ENCODE measurements around the gene LRP2. TPM values are rescaled to one million over a fixed set of nuclear protein-coding genes. Genes with fewer than 3 reads are reported as not detected.

LRP2 gene
- total RNA-seq, 1 experiment from 2014 or later = 260 TPM

GRCh38 chr2:169178804-169179390 lies 183.4 kb downstream of the LRP2 start:
- H3K36me3 ChIP-seq (ENCODE audit: control insufficient read depth, insufficient read depth, low read length) = no peaks in the 10 kb centered on the region
- Mint-ChIP-seq H3K27me3 (ENCODE audit: insufficient read depth, unreplicated experiment) (no peaks in the 10 kb centered on the region), H3K4me1 (ENCODE audit: low read depth, unreplicated experiment) (no peaks in the 10 kb centered on the region), H3K9me3 (ENCODE audit: unreplicated experiment) (no peaks in the 10 kb centered on the region), H3K4me3 (ENCODE audit: unreplicated experiment) (no peak overlapping the region), H3K27ac (ENCODE audit: unreplicated experiment) (no peak overlapping the region), H3K36me3 (ENCODE audit: insufficient read depth, unreplicated experiment) (peaks cover 81% of the 10 kb centered on the region)
- no peak for DNase-seq
- H3K4me1 ChIP-seq = no peaks in the 10 kb centered on the region
- no peak for TF ChIP-seq CTCF (IDR thresholded peaks at IDR 0.05; ENCODE audit: insufficient read depth in 1 of 2, low read depth in 1 of 2, low read length in 1 of 2, severe bottlenecking in 1 of 2, unreplicated experiment in 1 of 2)
- H3K27me3 ChIP-seq (replicated peaks; ENCODE audit: control insufficient read depth, insufficient read depth, low read length) = no peaks in the 10 kb centered on the region
- intact Hi-C loops (cut with micrococcal nuclease; ENCODE audit: unreplicated experiment) = no loop called here
- no TSS peak for BruUV-seq (replicated peaks)
- ChIA-PET CTCF (no interaction called here), POLR2A (no interaction called here)
- no peaks in the 10 kb centered on the region for H3K9me3 ChIP-seq
- no peak overlapping the region for H3K4me3 ChIP-seq (ENCODE audit: low read depth, low read length)

- no peak overlapping the region for H3K27ac Mint-ChIP-seq (ENCODE audit: unreplicated experiment)
- ChIA-PET POLR2A (no interaction called here), CTCF (no interaction called here)
- no peaks in the 10 kb centered on the region for H3K36me3 ChIP-seq (ENCODE audit: control insufficient read depth, insufficient read depth, low read length)
- BruUV-seq (replicated peaks) = no TSS peak
- no peak overlapping the region for H3K4me3 Mint-ChIP-seq (ENCODE audit: unreplicated experiment)
- intact Hi-C loops (cut with micrococcal nuclease; ENCODE audit: unreplicated experiment) = no loop called here
- no peaks in the 10 kb centered on the region for H3K9me3 Mint-ChIP-seq (ENCODE audit: unreplicated experiment)
- no peak overlapping the region for H3K4me3 ChIP-seq (ENCODE audit: low read depth, low read length)
- no peaks in the 10 kb centered on the region for H3K27me3 Mint-ChIP-seq (ENCODE audit: insufficient read depth, unreplicated experiment)
- DNase-seq = no peak
- no peaks in the 10 kb centered on the region for H3K4me1 Mint-ChIP-seq (ENCODE audit: low read depth, unreplicated experiment)
- H3K9me3 ChIP-seq = no peaks in the 10 kb centered on the region
- no peaks in the 10 kb centered on the region for H3K27me3 ChIP-seq (replicated peaks; ENCODE audit: control insufficient read depth, insufficient read depth, low read length)
- no peaks in the 10 kb centered on the region for H3K4me1 ChIP-seq
- H3K36me3 Mint-ChIP-seq (ENCODE audit: insufficient read depth, unreplicated experiment) = peaks cover 82% of the 10 kb centered on the region
- TF ChIP-seq CTCF (IDR thresholded peaks at IDR 0.05; ENCODE audit: insufficient read depth in 1 of 2, low read depth in 1 of 2, low read length in 1 of 2, severe bottlenecking in 1 of 2, unreplicated experiment in 1 of 2) = no peak
Observed at GRCh38 chr2:169178364-169178763, 184.0 kb downstream of the LRP2 start.

- Mint-ChIP-seq H3K9me3 (ENCODE audit: unreplicated experiment) (no peaks in the 10 kb centered on the region), H3K27me3 (ENCODE audit: insufficient read depth, unreplicated experiment) (no peaks in the 10 kb centered on the region), H3K4me1 (ENCODE audit: low read depth, unreplicated experiment) (no peaks in the 10 kb centered on the region), H3K36me3 (ENCODE audit: insufficient read depth, unreplicated experiment) (peaks cover 90% of the 10 kb centered on the region), H3K4me3 (ENCODE audit: unreplicated experiment) (no peak overlapping the region), H3K27ac (ENCODE audit: unreplicated experiment) (no peak overlapping the region)
- intact Hi-C loops (cut with micrococcal nuclease; ENCODE audit: unreplicated experiment) = no loop called here
- BruUV-seq (replicated peaks) = no TSS peak
- H3K4me1 ChIP-seq = no peaks in the 10 kb centered on the region
- H3K4me3 ChIP-seq (ENCODE audit: low read depth, low read length) = no peak overlapping the region
- DNase-seq = no peak
- CTCF ChIA-PET = interaction anchor here (0.7 kb wide), 1 partner anchor 10 kb away, joined by 3 read pairs; no protein-coding TSS in a partner anchor
- TF ChIP-seq CTCF (IDR thresholded peaks at IDR 0.05; ENCODE audit: insufficient read depth in 1 of 2, low read depth in 1 of 2, low read length in 1 of 2, severe bottlenecking in 1 of 2, unreplicated experiment in 1 of 2) = no peak
- H3K9me3 ChIP-seq = no peaks in the 10 kb centered on the region
- no peaks in the 10 kb centered on the region for H3K27me3 ChIP-seq (replicated peaks; ENCODE audit: control insufficient read depth, insufficient read depth, low read length)
- POLR2A ChIA-PET = no interaction called here
- no peaks in the 10 kb centered on the region for H3K36me3 ChIP-seq (ENCODE audit: control insufficient read depth, insufficient read depth, low read length)
Observed at GRCh38 chr2:169175112-169175511, 187.2 kb downstream of the LRP2 start.

Measured in Caco-2 (cell line).